Uterus (tissue), 4 donors: Measurements from ENCODE around the gene RAB29. TPM values are rescaled to one million over a fixed set of nuclear protein-coding genes. Genes with fewer than 3 reads are reported as not detected.

Source experiments
- DNase-seq, 2 donors: peaks; one replicate each; pipeline ENCODE4 v3.0.0-alpha.2; 2019 to 2020
- H3K27ac ChIP-seq, 2 donors: fragments of 200-600 bp; sonication (generic); 1 replicate in 1 of 2; 2 replicates in 1 of 2; pipeline ENCODE4 v1.5.1; 2016 to 2018
- H3K27me3 ChIP-seq, 2 donors: fragments of 200-600 bp; sonication (generic); one replicate each; pipeline ENCODE4 v1.5.1; 2018 to 2019; ENCODE audit warnings: control low read depth in 1 of 2
- H3K36me3 ChIP-seq, 2 donors: fragments of 200-600 bp; sonication (generic); one replicate each; pipeline ENCODE4 v1.5.1; 2019; ENCODE audit warnings: control low read depth in 1 of 2
- H3K4me1 ChIP-seq, 2 donors: fragments of 200-600 bp; sonication (generic); one replicate each; pipeline ENCODE4 v1.5.1; 2018 to 2019; ENCODE audit warnings: control low read depth in 1 of 2
- H3K4me3 ChIP-seq, 2 donors: fragments of 200-600 bp; sonication (generic); 1 replicate in 1 of 2; 2 replicates in 1 of 2; pipeline ENCODE4 v1.5.1; 2018 to 2019; ENCODE audit warnings: mild to moderate bottlenecking in 1 of 2
- H3K9me3 ChIP-seq, 2 donors: fragments of 200-600 bp; sonication (generic); one replicate each; pipeline ENCODE4 v1.5.1; 2019; ENCODE audit warnings: control low read depth in 1 of 2
- CTCF ChIP-seq, 4 experiments: fragments of 200-600 bp in 2 of 4; fragments of 450-650 bp in 2 of 4; sonication (generic) in 2 of 4; IDR thresholded peaks; one replicate each; pipeline ENCODE4 v1.5.1; 2016 to 2019; ENCODE audit warnings: antibody characterized with exemption in 4 of 4, mild to moderate bottlenecking in 2 of 4, moderate library complexity in 1 of 4
- POLR2A ChIP-seq, 2 donors: fragments of 450-650 bp; IDR thresholded peaks; one replicate each; pipeline ENCODE4 v1.6.1; 2016; ENCODE audit warnings: antibody characterized with exemption in 2 of 2, mild to moderate bottlenecking in 1 of 2, moderate library complexity in 1 of 2
- intact Hi-C: fragments of 100-400 bp; cut with DNase I; formaldehyde crosslinking; loops from one replicate; pipeline ENCODE4 v1.15.1; 2023; ENCODE audit warnings: low total_unique reads
- total RNA-seq, 4 donors: library from RNA; depleted of rRNA in 3 of 4; stranded (reverse); fragments of >200 nt in 3 of 4; gene quantifications; one replicate each; pipeline versions ENCODE4 v1.1.0 to v1.2.4, GENCODE V29; 2014 to 2023
- donor health status: DM: yes; HTN: yes; CAD: no.

The RAB29 gene
- total RNA-seq, 4 donors from 2014 or later, result 6.8 to 27.9 (median 12.1) TPM

- no peaks in the 10 kb centered on the region for H3K9me3 ChIP-seq
- no peaks in the 10 kb centered on the region for H3K27me3 ChIP-seq
- TF ChIP-seq CTCF (IDR thresholded peaks at IDR 0.05) (no peak), POLR2A (IDR thresholded peaks at IDR 0.05) (no peak)
- no peak overlapping the region for H3K4me3 ChIP-seq
- intact Hi-C loops, result no loop called here
- no peaks in the 10 kb centered on the region for H3K4me1 ChIP-seq
- DNase-seq, result no peak
- H3K27ac ChIP-seq, result no peak overlapping the region
- H3K36me3 ChIP-seq, result no peaks in the 10 kb centered on the region
Measured at GRCh38 chr1:205783433-205783795, 8.1 kb upstream of the RAB29 start.

- intact Hi-C loops, result no loop called here
- Histone ChIP-seq H3K4me3 (no peak overlapping the region), H3K4me1 (no peaks in the 10 kb centered on the region), H3K27me3 (no peaks in the 10 kb centered on the region), H3K36me3 (no peaks in the 10 kb centered on the region), H3K27ac (no peak overlapping the region), H3K9me3 (no peaks in the 10 kb centered on the region)
- no peak for DNase-seq
- TF ChIP-seq POLR2A (IDR thresholded peaks at IDR 0.05) (no peak), CTCF (IDR thresholded peaks at IDR 0.05) (no peak)
Measured at GRCh38 chr1:205782627-205783432, 7.5 kb upstream of the RAB29 start.

- DNase-seq, result no peak
- H3K27me3 ChIP-seq, result no peaks in the 10 kb centered on the region
- no peaks in the 10 kb centered on the region for H3K36me3 ChIP-seq
- no peak for TF ChIP-seq CTCF (IDR thresholded peaks at IDR 0.05)
- TF ChIP-seq POLR2A (IDR thresholded peaks at IDR 0.05), result no peak
- H3K9me3 ChIP-seq, result no peaks in the 10 kb centered on the region
- no peak overlapping the region for H3K27ac ChIP-seq
- intact Hi-C loops, result no loop called here
- H3K4me3 ChIP-seq, result no peak overlapping the region
- no peaks in the 10 kb centered on the region for H3K4me1 ChIP-seq
Measured at GRCh38 chr1:205780335-205780734, 5.1 kb upstream of the RAB29 start.

GRCh38 chr1:205777994-205778393 lies 2.7 kb upstream of the RAB29 start:
- no peaks in the 10 kb centered on the region for H3K36me3 ChIP-seq
- TF ChIP-seq POLR2A (IDR thresholded peaks at IDR 0.05) (no peak), CTCF (IDR thresholded peaks at IDR 0.05) (no peak)
- intact Hi-C loops, result no loop called here
- no peak overlapping the region for H3K4me3 ChIP-seq
- H3K9me3 ChIP-seq, result no peaks in the 10 kb centered on the region
- no peaks in the 10 kb centered on the region for H3K4me1 ChIP-seq
- no peak overlapping the region for H3K27ac ChIP-seq
- no peak for DNase-seq
- no peaks in the 10 kb centered on the region for H3K27me3 ChIP-seq

- H3K27ac ChIP-seq, result peak overlapping the region; percentile 23 to 29
- H3K27me3 ChIP-seq, result no peaks in the 10 kb centered on the region
- no peak for DNase-seq
- TF ChIP-seq POLR2A (IDR thresholded peaks at IDR 0.05), result no peak
- TF ChIP-seq CTCF (IDR thresholded peaks at IDR 0.05), result no peak
- no peaks in the 10 kb centered on the region for H3K4me1 ChIP-seq
- H3K9me3 ChIP-seq, result no peaks in the 10 kb centered on the region
- intact Hi-C loops, result no loop called here
- H3K36me3 ChIP-seq, result no peaks in the 10 kb centered on the region
- peak overlapping the region in 1 of 2 donors; percentile 82 for H3K4me3 ChIP-seq
Measured at GRCh38 chr1:205775717-205776056, 405 bp upstream of the RAB29 start.
